Activated CD4-positive, alpha-beta T cell treated with anti-CD3 and anti-CD28 coated beads, Interleukin-2, amount 10 ng/mL, durations not matched to agents 7 days and 5 days (primary cell): ENCODE measurements around the gene ORM1. TPM values are rescaled to one million over a fixed set of nuclear protein-coding genes. Genes with fewer than 3 reads are reported as not detected.
A peak's percentile ranks its signal among the peaks of the same experiment; 100 is the strongest.

Source experiments
- CTCF ChIA-PET: fragments of 350-600 bp; sonication (Branson Sonifier 250); formaldehyde crosslinking; loops from one replicate; lab custom pipeline; 2021; ENCODE audit warnings: antibody characterized with exemption; lab: Charles Lee
- POLR2A ChIA-PET: fragments of 350-600 bp; sonication (Branson Sonifier 250); formaldehyde crosslinking; loops from one replicate; lab custom pipeline; 2021; ENCODE audit warnings: antibody characterized with exemption; lab: Charles Lee
- DNase-seq: peaks from one replicate; pipeline ENCODE4 v3.0.0-alpha.2; 2020
- H3K27ac Mint-ChIP-seq: one replicate; pipeline ENCODE4 v1.8.0; 2021; ENCODE audit warnings: mild to moderate bottlenecking, moderate library complexity, mixed read lengths
- H3K27me3 Mint-ChIP-seq: one replicate; pipeline ENCODE4 v1.8.0; 2021; ENCODE audit warnings: mixed read lengths
- H3K36me3 Mint-ChIP-seq: one replicate; pipeline ENCODE4 v1.8.0; 2021; ENCODE audit warnings: low read depth, mixed read lengths
- H3K4me1 Mint-ChIP-seq: one replicate; pipeline ENCODE4 v1.8.0; 2021; ENCODE audit warnings: mixed read lengths
- H3K4me3 Mint-ChIP-seq: one replicate; pipeline ENCODE4 v1.8.0; 2021; ENCODE audit warnings: mild to moderate bottlenecking, moderate library complexity, mixed read lengths
- H3K9me3 Mint-ChIP-seq: one replicate; pipeline ENCODE4 v1.8.0; 2021; ENCODE audit warnings: mixed read lengths
- total RNA-seq, 2 experiments: library from RNA; stranded (reverse); gene quantifications; one replicate each; pipeline ENCODE4 v1.2.3, GENCODE V29; 2021

Gene ORM1
- total RNA-seq, 2 experiments from 2014 or later, result not detected

DNA sequence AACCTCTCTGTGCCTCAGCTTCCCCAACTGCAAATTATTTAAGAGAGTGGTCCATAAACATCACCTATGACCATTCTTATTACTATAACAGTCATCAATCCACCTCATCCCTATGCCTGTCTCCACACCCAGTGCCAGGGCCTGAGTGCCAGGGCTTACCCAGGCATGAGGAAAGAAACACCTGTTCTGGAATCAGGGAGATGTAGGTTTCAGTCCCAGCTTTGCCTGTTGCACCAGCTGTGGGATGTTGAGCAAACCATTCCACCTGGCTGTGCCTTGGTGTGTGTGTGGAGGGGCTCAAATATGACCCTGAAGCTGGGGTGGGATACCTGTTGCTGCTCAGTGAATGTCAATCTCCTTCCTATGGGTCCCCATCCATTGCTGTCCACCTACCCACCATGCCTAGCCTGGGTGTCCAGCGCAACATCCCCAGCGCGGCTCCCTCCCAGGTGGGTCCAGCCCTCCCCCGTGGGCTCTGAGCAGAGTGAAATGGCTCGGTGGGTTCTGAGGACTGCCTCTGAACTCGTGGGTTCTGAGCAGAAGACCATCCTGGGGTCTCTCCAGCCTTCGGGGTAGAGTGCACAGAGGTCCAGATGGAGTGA is 48.5 kb downstream of the ORM1 start:
- peak overlapping the region; percentile 72 for H3K4me3 Mint-ChIP-seq
- H3K27me3 Mint-ChIP-seq, result no peaks in the 10 kb centered on the region
- POLR2A ChIA-PET, result interaction anchor here (0.7 to 1.0 kb wide), 3 partner anchors 12 to 25 kb away, joined by 3 read pairs; partner anchors contain the start of gene AKNA
- H3K4me1 Mint-ChIP-seq, result peaks cover 91% of the 10 kb centered on the region
- CTCF ChIA-PET, result interaction anchor here (1.2 to 4.8 kb wide), 2 partner anchors 15 to 25 kb away, joined by 4 to 39 read pairs; partner anchors contain the start of gene AKNA
- no peaks in the 10 kb centered on the region for H3K9me3 Mint-ChIP-seq
- peaks cover 88% of the 10 kb centered on the region for H3K36me3 Mint-ChIP-seq
- DNase-seq, result no peak
- H3K27ac Mint-ChIP-seq, result peak overlapping the region; percentile 89

DNA sequence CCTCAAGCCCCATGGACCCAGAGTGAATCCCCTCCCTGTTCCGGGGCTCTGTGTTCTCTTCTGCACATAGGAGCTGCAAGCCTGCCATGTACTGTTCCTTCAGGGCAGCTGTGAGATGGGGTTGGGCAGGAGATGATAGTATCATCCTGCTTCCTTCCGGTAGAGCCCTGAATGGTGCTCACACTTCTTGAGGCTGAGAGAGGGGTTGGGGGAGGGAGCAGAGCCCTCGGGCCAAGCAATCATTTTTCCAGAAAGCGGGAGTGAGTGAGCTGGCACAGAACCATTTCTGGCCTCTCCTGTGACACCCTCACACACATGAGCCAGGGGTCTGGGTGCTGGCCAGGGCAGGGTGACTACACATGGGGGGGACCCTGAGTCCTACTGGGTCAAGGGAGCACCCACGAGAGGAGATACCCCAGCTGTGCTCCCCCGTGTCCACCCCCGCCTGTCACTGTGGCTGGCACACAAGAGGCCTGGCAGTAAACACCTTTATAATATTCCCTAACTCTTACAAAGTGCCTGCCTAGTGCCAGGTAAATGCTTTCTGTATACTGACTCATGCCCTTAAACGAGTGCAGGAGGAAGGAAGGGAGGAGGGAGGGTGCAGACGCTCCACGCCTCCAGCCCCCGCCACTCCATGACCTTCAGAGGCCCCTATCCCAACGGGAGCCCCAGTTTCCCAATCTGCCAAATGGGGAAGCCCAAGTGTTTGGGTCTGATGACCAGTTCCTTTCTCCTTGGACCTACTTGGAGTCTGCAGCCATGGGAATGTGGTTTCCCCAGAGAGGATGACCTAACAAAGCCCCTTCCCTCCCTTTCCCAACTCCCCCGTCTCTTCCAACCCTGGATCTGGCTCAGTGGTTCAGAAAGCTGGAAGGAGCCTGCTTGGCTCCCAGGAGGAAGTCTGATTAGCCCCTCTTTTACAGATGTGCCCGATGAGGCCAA is 49.3 kb downstream of the ORM1 start:
- Mint-ChIP-seq H3K36me3 (peaks cover 88% of the 10 kb centered on the region), H3K4me3 (peak overlapping the region; percentile 72), H3K4me1 (peaks cover 91% of the 10 kb centered on the region), H3K27ac (peak overlapping the region; percentile 89), H3K9me3 (no peaks in the 10 kb centered on the region), H3K27me3 (no peaks in the 10 kb centered on the region)
- peak; percentile 70 for DNase-seq
- ChIA-PET CTCF (interaction anchor here (0.5 to 4.8 kb wide), 3 partner anchors 14 to 24 kb away, joined by 3 to 39 read pairs (median 4); partner anchors contain the start of gene AKNA), POLR2A (interaction anchor here (0.7 to 1.0 kb wide), 6 partner anchors 12 to 26 kb away, joined by 3 to 7 read pairs (median 3); partner anchors contain the start of gene AKNA)

- DNase-seq, result peak; percentile 92
- Mint-ChIP-seq H3K4me3 (peak overlapping the region; percentile 72), H3K27me3 (no peaks in the 10 kb centered on the region), H3K9me3 (no peaks in the 10 kb centered on the region), H3K4me1 (peaks cover 91% of the 10 kb centered on the region), H3K36me3 (peaks cover 88% of the 10 kb centered on the region), H3K27ac (peak overlapping the region; percentile 89)
- CTCF ChIA-PET, result interaction anchor here (0.7 to 4.8 kb wide), 3 partner anchors 13 to 33 kb away, joined by 3 to 39 read pairs (median 4); partner anchors contain the start of gene AKNA
- POLR2A ChIA-PET, result interaction anchor here (1.0 kb wide), 3 partner anchors 11 to 25 kb away, joined by 3 to 7 read pairs (median 3); no protein-coding TSS in a partner anchor
Observed at GRCh38 chr9:114372921-114373448, 50.1 kb downstream of the ORM1 start.

GRCh38 chr9:114373960-114374730 is 51.2 kb downstream of the ORM1 start:
- peak overlapping the region; percentile 89 for H3K27ac Mint-ChIP-seq
- POLR2A ChIA-PET, result interaction anchor here (1.4 kb wide), 1 partner anchor 13 kb away, joined by 3 read pairs; no protein-coding TSS in a partner anchor
- peaks cover 94% of the 10 kb centered on the region for H3K4me1 Mint-ChIP-seq
- DNase-seq, result no peak
- no peaks in the 10 kb centered on the region for H3K27me3 Mint-ChIP-seq
- peak overlapping the region; percentile 37 for H3K4me3 Mint-ChIP-seq
- CTCF ChIA-PET, result interaction anchor here (1.0 to 4.8 kb wide), 2 partner anchors 12 to 31 kb away, joined by 4 to 39 read pairs; partner anchors contain the start of gene AKNA
- no peaks in the 10 kb centered on the region for H3K9me3 Mint-ChIP-seq
- peaks cover 90% of the 10 kb centered on the region for H3K36me3 Mint-ChIP-seq

- CTCF ChIA-PET, result no interaction called here
- H3K27ac Mint-ChIP-seq, result peak overlapping the region; percentile 89
- no peak for DNase-seq
- H3K9me3 Mint-ChIP-seq, result no peaks in the 10 kb centered on the region
- H3K4me1 Mint-ChIP-seq, result peaks cover 94% of the 10 kb centered on the region
- POLR2A ChIA-PET, result interaction anchor here (1.4 kb wide), 1 partner anchor 12 kb away, joined by 3 read pairs; no protein-coding TSS in a partner anchor
- H3K4me3 Mint-ChIP-seq, result no peak overlapping the region
- H3K27me3 Mint-ChIP-seq, result no peaks in the 10 kb centered on the region
- peaks cover 90% of the 10 kb centered on the region for H3K36me3 Mint-ChIP-seq
Observed at GRCh38 chr9:114374936-114375335, 52.0 kb downstream of the ORM1 start.

DNA sequence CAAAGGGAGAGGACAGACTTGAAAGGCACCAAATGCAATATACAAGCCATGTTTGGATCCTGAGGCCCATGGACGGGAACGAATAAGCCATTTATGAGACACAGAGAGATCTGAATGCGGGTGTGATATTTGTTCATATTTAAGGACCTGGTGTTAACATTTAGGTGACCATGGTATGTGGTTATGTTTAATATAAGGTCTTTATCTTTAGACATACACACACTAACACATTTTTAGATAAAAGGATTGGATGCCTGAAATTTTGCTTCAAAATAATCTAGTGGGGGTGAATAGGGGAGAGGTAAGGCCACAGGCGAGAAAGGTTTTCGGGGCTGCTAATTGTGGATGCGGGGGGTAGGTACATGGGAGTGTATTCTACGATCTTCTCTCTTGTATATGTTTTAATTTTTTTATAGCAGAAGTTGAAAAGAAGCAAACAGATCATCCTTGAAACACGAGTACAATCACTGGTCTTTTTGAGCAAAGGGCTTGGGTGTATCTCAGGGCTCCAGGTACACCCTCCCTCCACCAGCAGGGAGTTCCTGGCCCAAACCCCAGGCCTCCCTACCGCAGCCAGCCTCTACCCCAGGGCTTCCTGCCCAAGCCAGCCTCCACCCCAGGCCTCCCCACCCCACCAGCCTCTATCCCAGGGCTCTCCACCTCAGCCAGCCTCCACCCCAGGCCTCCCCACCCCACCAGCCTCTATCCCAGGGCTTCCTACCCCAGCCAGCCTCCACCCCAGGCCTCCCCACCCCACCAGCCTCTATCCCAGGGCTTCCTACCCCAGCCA is 52.7 kb downstream of the ORM1 start:
- H3K27me3 Mint-ChIP-seq, result no peaks in the 10 kb centered on the region
- H3K4me3 Mint-ChIP-seq, result peak overlapping the region; percentile 52
- CTCF ChIA-PET, result interaction anchor here (1.7 to 2.1 kb wide), 2 partner anchors 10 to 15 kb away, joined by 7 to 9 read pairs; no protein-coding TSS in a partner anchor
- DNase-seq, result no peak
- peak overlapping the region; percentile 89 for H3K27ac Mint-ChIP-seq
- POLR2A ChIA-PET, result no interaction called here
- H3K9me3 Mint-ChIP-seq, result no peaks in the 10 kb centered on the region
- peaks cover 89% of the 10 kb centered on the region for H3K36me3 Mint-ChIP-seq
- peaks cover 92% of the 10 kb centered on the region for H3K4me1 Mint-ChIP-seq

Other genes with a start within 250 kb of the ORM1 start
- not detected for gene AMBP, start 244.8 kb upstream of the ORM1 start, total RNA-seq
- gene KIF12, start 223.8 kb upstream of the ORM1 start, total RNA-seq, result not detected
- under 1 TPM; 0.15 to 0.22 TPM for gene COL27A1, start 167.6 kb upstream of the ORM1 start, total RNA-seq
- gene ORM2, start 6.8 kb downstream of the ORM1 start, total RNA-seq, result not detected
- 100 to 1,000 TPM; 300 to 364 TPM for gene AKNA, start 64.9 kb downstream of the ORM1 start, total RNA-seq
- gene WHRN, start 182.4 kb downstream of the ORM1 start, total RNA-seq, result 1 to 10 TPM in 1 of 2 experiments, under 1 TPM in 1; 0.64 to 1.2 TPM